ENCODE results near the gene MUC7.
"Not testable (repeated sequence)": the region's sequence is repeated elsewhere in the genome, so short reads cannot be mapped to it uniquely, and the experiment has no call there.

MUC7 gene

DNA sequence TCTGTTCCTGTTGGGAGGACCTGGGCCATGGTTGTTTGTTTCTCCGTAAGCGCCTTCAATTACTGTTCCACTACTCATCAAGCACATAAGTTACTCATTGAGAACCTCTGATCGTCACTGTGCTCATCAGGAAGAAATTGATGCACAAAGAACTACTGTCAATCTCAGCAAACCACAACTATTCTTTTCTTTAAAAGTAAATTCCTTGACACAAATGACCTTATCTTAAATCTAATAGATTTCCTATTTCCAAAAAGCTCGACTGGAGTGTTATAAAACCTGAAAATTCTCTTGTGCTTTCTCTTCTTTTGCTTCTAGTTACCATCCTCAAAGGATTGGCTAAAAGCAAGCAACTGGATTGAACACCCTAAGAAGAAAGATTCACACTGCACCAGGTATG, at the start of gene MUC7:
Gene MUC7, plus strand, starts transcription at position 301 of the 400 bp plus-strand sequence. CDS start 1,825 bp downstream, outside the sequence.
- DNase-seq: no peak

DNA sequence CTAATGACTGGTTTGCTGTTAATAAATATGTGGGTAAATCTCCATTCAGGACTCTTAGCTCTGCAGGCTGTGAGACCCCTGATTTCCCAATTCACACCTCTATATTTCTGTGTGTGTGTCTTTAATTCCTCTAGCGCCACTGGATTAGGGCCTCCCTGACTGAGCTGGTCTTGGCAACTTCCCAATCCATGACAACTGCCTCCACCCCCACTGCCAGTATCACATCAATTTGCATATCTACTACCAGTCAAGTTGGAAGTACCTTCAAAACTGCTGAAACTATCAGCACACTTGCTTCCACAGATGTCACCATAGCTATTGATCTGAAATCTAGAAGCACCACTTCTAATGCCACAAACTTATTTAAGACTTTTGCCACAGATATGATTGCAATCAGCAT, 46.7 kb upstream of the MUC7 start:
- DNase-seq: no peak

DNA sequence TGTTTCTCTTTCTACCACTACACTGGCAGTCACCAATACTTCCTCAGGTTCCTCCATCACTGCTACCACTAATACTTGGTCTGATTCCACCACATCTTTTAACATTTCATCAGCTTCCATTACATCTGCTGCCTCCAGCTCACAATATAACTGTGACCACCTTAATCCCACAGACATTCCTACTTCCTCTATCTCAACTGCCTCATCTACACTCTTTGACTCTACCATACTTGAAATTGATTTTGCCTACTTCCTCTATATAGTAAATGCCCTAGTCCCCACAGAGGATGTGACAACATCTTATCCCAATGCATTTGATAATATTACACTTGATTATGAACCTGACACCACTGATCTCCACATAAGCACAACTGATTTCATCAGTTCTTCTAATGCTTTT, 45.2 kb upstream of the MUC7 start:
- no peak for DNase-seq

DNA sequence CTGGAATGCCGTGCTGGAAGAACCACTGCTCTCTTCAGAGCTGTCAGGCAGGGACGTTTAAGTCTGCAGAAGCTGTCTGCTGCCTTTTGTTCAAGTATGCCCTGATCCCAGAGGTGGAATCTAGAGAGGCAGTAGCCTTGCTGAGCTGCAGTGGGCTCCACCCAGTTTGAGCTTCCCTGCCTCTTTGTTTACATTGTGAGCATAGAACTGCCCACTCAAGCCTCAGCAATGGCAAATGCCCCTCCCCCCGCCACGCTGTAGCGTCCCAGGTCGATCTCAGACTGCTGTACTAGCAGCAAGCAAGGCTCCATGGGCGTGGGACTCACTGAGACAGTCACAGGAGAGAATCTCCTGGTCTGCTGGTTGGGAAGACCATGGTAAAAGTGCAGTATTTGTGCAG, 34.8 kb upstream of the MUC7 start:
- no peak for DNase-seq

DNA sequence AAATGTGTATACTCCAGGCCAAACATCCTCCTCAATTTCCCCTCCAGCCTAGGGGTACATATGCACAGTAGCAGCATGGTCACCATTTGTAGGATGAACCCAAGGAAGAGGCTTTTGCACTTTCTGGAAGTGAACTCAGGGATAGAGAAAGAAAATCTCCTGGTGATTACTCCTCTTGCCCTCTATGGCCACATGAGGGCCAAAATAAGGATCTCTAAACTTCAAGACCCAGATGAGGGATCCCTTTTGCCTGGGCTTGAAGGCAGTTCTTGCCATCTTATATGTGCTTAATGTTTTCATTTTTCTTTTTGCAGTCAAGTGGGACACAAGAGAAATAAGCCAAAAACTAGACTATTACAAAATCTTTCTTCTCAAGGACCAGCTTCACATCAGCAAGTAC, 29.5 kb upstream of the MUC7 start:
- no peak for DNase-seq

DNA sequence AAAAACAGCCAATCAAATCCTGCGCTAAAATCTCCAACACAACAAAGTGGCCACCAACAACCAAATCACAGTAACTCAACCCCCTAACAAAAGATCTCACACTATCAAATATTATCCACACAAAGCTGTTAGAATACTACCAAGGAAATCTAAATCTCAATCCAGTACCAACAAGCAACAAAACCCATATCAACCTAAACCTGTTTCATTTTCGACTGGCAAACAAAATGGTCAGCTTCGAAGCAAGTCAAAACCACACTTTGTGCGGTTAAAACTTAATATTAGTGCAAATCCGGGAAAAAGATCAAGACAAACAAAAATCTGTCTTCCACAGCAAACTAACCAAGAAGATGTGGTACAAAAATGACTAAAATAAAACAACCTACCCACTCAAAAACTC, 28.7 kb upstream of the MUC7 start:
- DNase-seq: no peak

DNA sequence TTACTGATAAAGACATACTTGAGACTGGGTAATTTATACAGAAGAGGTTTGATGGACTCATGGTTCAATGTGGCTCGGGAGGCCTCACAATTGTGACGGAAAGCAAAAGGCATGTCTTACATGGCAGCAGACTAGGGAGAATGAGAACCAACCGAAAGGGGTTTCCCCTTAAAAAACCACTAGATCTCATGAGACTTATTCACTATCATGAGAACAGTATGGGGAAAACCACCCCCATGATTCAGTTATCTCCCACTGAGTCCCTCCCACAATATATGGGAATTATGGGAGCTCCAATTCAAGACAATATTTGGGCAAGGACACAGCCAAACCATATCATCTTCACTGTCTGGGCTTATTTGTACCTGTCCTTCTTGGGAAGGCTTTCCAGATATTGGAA, 22.8 kb upstream of the MUC7 start:
- DNase-seq: no peak

DNA sequence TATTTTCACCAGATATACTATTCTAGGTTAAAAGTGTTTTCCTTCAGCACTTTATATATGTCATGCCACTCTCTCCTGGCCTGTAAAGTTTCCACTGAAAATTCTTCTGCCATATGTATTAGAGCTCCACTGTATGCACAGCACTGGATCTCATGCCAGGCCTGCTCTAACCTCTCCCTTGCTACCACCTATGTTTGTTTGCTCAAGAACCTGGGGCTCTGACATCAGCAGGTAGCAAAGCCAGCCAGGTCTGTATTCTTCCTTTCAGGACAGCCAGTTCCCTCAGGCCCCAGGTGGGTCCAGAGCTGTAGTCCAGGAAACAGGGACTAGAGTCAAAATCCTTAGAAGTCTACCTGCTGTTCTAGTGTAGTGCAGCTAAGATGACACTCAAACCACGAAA, 19.1 kb upstream of the MUC7 start:
- DNase-seq: no peak

DNA sequence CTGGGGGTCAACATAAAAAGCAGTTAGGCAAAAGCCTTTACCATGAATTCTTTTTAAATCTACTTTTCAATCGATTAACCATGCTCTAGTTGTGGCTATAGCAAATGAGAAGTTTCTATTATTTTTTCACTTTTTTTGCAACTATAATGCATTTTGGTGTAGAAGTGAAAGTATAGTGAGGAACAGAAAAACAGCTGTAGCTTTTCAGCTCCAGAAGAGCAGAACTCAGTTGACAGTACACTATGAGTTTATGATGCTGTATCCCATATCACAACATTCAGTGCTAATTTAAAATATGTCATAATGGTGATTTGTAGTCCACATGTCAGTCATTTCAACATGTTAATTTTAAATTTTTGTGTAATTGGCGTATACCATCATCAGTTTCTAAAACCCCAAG, 8.7 kb upstream of the MUC7 start:
- DNase-seq: no peak

DNA sequence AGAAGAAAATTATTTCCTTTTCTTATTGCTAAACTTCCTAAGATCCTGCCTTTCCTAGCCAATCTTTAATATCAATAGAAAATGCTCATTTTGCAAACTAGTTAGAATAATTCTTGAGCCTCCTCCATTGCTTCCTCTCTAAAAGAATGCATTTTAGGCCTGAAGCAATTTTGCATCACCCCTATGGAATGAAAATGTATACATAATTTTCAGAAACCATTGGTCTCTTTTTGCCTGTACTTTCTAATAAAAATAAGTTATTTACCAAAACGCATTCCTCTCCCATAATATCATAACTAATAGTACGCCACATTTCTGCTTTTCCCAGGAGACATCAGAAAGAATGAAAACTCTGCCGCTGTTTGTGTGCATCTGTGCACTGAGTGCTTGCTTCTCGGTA, 1.7 kb downstream of the MUC7 start:
- DNase-seq: no peak

DNA sequence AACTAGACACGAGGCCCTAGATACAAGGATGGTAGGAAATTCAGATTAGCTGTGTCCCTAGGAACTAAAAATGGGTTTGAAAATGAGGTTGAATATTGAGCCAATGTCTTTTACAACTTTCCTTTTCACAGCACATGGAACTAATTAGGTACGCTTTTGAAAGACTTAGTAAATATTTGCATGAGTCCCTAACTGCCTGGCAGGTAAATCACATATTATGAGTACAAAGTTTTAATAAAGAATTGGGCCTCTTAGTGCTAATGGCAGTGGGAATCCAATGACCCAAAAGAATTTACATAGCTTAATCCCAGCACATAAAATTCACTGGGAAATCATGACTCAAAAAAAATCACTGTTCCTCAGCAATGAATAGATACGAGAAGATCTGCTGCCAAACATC, 16.8 kb downstream of the MUC7 start:
- no peak for DNase-seq

DNA sequence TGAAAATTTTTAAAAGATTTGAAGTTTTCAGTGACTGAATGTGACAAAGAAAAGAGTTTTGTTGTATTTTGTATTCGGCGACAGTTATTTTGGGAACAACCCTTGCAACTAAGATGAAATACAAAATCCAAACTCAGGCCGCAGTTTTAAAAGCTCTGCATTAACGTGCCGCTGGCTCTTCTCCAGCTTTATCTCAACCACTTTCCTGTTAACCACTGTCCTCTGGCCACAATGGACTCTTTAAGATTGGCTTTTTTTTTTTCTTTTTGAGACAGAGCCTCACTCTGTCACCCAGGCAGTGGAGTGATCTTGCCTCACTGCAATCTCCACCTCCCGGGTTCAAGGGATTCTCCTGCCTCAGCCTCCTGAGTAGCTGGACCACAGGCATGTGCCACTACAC, 24.2 kb downstream of the MUC7 start:
- no peak for DNase-seq

DNA sequence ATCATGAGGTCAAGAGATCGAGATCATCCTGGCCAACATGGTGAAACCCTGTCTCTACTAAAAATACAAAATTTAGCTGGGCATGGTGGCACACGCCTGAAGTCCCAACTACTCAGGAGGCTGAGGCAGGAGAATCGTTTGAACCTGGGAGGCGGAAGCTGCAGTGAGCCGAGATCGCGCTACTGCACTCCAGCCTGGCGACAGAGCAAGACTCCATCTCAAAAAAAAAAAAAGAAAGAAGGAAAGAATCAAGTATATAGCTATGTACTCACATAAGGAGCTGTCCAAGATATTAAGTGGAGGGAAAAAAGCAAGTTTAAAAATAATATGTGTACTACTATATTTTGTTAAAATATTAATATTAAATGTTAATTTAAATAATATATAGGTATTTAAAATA, 29.8 kb downstream of the MUC7 start:
- DNase-seq: not testable (repeated sequence)

DNA sequence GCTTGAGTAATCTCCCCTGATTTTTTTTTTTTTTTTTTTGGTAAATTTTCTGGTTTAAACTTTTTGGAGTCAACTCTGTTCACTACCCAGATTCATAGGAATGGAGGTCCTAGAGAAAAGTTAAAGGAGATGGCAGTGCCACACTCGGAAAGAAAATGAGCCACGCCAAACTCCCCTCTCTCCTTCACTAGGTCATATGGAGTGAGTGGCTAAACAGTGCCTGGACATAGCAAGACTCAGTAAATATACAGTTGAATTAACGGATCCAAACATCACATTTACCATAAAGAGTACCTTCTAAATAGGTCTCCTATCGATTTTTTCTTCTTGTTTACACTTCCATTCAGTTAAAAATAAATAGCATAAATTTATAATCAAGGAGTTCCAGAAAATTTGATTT, 32.7 kb downstream of the MUC7 start:
- DNase-seq: no peak

DNA sequence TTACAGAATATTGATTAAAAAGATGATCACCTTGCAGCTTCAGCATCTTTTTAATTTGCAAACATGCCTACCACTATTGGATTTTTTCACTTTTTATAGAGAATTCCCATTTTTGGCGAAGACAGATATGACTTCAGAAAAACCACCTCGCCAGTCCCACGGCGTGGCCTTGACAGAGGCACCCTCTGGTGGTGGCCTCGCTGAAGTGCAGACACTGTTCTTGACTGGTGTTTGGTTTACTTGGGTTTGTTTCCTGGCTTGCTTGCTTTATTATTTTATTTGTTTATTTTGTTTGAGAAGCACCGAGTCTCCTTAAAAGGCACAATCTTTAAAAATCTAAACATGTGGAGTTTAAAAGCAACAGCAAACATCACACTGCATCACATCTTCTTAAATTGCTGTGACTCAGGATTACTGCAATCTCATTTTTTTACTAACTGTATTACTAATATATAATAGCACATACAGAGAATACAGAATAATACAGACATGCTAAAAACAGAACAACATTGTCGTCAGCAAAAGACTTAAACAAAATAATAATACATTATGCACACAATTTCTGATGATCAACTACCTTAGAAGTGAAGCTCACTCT, 33.3 kb downstream of the MUC7 start:
- DNase-seq: peak; percentile 8

DNA sequence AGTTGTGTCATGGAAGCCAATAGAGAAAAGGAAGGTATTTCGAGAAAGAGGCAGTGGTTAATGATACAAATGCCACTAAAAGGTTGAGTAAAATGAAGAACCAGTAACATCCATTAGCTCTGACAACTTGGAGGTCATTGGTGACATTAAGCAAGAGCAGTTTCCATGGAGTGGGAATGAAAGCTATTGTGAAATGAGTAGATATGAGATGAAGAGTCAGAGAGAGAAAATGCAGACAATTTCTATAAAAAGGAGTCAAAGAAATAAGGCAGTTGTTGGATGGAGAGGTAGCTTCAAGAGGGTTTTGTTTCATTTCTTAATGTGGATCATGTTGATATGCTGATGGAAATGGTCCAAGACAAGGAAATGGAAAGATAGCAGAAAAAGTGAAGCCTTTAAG, 36.8 kb downstream of the MUC7 start:
- no peak for DNase-seq

DNA sequence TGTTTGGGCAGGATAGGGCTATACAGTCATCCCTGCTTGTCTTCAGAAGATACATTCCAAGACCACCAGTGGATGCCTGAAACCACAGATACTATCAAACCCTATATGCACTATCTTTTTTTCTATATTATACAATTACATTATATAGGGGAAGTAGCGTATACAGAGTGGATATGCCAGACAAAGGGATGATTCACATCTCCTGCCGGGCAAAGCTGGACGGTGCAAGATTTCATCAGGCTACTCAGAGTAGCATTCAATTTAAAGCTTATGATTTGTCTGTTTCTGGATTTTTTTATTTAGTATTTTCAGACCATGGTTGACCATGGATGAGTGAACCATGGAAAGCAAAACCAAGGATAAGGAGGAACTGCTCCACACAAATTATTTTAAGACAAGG, 39.4 kb downstream of the MUC7 start:
- DNase-seq: no peak

DNA sequence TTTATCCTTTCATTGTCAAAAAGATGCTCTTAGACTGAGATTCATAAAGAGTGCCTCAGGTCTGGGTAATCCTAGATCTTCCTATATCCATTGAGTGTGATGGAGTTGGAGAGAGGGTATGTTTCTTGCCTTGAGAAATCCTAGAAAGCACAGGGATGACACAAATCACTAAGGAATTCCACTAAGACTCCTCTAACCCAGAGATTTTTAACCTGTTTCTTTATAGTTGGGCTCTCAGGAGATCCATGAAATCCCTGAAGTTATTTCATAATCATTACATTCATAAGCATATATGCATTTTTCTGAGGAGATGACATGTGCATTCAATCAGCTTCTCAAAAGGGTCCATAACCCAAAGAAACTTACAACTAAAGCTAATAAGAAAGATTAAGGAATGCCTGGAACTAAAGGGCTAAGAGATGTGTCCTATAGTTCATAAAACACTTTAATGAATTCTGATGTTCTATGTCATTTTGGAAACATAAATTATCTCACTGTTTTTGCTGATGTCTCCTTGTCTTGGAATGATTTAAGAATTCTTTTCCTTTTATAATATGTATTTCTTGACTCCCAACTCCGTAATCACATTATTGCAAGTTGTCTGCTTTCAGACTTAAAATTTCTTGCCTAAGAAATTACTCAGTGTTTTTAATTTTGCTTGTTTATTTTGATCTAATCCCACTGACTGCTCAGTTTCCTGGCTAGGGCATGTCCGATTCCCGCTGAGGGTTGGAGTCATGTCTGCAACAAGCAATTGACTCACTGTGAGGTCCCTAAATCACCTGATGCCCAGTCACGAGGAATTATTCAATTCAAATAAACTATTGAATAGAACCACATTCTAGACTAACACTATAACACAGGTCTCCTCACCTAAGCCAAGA, 43.6 kb downstream of the MUC7 start:
- DNase-seq: no peak

DNA sequence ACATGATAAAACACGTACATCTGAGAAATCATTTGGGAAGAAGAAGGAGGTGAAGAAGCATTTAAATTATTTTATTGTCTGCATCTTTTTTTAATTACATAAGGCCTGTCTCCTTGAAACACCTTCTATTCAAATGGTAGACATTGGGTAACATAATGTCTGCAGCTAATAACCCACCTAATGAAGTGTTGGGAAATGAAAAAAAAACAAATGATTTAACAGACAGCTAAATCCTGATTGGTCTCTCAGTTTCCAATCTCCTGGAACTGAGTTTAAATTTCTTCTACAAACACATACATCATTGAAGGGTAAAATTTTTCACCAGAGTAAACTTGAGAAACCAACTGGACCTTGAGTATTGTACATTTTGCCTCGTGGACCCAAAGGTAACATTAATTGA, 46.3 kb downstream of the MUC7 start, which contains the start of gene AMTN:
Gene AMTN, plus strand, starts transcription at position 301 of the 400 bp plus-strand sequence. CDS start 209 bp downstream, outside the sequence.
- no peak for DNase-seq

DNA sequence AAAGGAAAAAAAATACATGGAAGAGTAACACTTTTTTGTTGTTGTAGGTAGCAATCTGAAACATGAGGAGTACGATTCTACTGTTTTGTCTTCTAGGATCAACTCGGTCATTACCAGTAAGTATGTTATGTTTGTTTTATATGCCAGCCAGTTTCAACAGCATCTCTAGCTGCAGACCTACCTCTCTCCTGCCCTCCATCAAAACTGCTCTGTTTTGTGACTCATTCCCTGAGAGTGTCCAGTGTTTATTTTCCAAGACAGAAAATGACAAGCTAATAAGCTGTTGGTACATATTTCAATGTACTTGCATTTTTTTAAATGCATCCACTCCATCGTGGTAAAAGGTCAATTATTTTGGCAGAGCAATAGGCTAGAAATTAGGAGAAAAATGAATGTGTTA, 46.7 kb downstream of the MUC7 start:
- no peak for DNase-seq

DNA sequence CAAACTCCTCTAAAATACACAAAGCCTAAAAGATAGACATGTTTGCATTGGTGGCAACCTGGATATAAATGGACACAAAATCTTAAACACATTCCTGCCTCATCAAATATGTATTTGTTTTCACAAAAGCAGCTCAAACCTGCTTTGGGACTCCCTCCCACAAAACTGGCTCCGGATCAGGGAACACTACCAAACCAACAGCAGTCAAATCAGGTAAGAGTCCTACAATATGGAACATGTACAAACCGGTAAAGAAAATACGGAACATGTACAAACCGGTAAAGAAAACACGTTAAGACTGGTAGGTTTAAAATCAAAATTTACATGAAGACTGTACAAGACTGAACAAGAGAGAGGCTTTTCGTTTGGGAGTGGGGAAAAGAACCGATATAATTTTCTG, 50.6 kb downstream of the MUC7 start:
- DNase-seq: no peak

DNA sequence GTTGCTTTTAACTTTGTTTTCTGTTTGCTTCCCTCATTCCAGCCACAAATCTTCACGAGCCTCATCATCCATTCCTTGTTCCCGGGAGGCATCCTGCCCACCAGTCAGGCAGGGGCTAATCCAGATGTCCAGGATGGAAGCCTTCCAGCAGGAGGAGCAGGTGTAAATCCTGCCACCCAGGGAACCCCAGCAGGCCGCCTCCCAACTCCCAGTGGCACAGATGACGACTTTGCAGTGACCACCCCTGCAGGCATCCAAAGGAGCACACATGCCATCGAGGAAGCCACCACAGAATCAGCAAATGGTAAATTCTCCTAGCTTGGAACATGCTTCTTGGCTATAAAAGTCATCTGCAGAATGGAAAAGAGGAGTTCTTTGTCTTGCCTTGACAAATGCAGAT, 59.0 kb downstream of the MUC7 start:
- no peak for DNase-seq

DNA sequence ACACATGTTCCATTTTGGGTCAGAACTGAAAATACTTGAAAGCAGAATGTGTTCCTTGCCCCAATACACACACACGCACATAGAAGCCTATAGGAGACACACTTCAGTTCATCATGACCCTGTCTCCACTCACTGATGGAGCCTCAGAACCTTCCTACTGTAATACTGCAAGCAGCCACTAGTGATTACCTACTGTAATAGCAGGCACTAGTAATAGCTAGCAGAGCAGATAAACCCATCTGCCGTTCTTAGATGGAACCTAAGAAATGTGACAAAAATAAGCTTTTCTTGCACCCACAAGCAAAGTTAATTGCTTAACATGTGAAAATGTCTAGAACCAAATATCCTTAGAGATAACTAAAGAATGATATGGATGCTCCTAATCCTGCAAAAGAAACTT, 60.0 kb downstream of the MUC7 start:
- no peak for DNase-seq

Data from activated effector memory CD4-positive, alpha-beta T cell treated with Interleukin-2 at 50 U/mL for 16 hours (primary cell).